NCI-H1694 treated with DMSO at 0.1 percent for 48 hours (cell line): ENCODE results near the gene WSCD2.

Source experiments
- DNase-seq: peaks from one replicate; lab custom pipeline; 2025; lab: John Stamatoyannopoulos, UW

WSCD2 gene

GRCh38 chr12:108166505-108166904 is 37.4 kb downstream of the WSCD2 start:
- no peak for DNase-seq

- no peak for DNase-seq
These were observed 38.9 kb downstream of the WSCD2 start for GRCh38 chr12:108167974-108168373.

GRCh38 chr12:108169708-108170107 is 40.6 kb downstream of the WSCD2 start:
- no peak for DNase-seq

DNA sequence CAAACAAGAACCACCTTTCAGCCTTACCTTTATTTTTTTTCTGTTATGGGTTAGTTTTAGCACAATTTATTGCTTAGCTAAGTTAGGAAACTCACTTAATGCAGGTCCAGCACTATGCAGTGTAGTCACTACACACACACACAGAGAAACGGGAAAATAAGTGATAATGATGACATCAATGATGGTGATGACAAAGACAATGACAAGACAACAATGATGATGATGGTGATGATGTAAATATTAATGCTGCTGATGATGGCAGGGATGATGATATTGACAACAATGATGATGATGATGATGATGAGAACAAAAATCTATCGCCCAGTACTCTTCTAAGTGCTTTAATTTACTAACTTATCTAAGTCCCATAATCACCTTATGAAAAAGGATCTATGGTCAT is 41.1 kb downstream of the WSCD2 start:
- DNase-seq = no peak

GRCh38 chr12:108172033-108172432 is 42.9 kb downstream of the WSCD2 start:
- no peak for DNase-seq

GRCh38 chr12:108173160-108173559 is 44.1 kb downstream of the WSCD2 start:
- DNase-seq = no peak

- DNase-seq = no peak
These were observed 44.8 kb downstream of the WSCD2 start for GRCh38 chr12:108173892-108174291.

DNA sequence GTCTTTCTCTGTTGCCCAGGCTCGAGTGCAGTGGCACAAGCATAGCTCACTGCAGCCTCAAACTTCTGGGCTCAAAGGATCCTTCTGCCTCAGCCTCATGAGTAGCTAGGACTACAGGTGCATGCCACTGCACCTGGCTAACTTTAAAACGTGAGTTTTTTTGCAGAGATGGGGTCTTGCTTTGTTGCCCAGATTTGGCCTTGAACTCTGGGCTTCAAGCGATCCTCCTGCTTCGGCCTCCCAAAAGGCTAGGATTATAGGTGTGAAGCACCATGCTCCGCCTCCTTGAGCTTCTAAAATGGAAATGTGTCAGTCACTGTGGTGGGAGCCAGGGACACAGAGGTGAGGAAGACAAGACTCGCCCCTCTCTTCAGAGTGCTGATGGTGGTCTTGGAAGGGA is 45.6 kb downstream of the WSCD2 start:
- no peak for DNase-seq

- peak; percentile 33 for DNase-seq
These were observed 46.2 kb downstream of the WSCD2 start for GRCh38 chr12:108175310-108175709.

- no peak for DNase-seq
These were observed 47.2 kb downstream of the WSCD2 start for GRCh38 chr12:108176292-108176691.

DNA sequence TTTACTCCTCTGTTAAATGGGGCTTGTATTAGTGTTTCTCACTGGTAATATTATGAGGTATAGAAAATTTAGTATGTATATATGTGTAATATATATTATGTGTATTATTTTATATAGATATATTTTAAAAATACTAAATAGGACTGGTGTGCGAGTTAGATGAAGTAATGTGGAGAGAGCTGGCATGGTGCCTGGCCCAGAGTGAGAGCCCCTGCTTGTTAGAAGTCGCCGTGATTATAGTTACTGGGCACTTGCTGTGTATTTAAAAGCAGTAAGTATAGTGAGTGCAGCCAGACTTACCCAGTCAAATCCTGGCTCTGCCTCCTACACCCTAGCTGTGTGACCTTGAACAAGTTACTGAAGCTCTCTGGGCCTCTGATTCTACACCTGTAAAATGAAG is 48.0 kb downstream of the WSCD2 start:
- DNase-seq = no peak

GRCh38 chr12:108179305-108179704 is 50.2 kb downstream of the WSCD2 start:
- DNase-seq = no peak

DNA sequence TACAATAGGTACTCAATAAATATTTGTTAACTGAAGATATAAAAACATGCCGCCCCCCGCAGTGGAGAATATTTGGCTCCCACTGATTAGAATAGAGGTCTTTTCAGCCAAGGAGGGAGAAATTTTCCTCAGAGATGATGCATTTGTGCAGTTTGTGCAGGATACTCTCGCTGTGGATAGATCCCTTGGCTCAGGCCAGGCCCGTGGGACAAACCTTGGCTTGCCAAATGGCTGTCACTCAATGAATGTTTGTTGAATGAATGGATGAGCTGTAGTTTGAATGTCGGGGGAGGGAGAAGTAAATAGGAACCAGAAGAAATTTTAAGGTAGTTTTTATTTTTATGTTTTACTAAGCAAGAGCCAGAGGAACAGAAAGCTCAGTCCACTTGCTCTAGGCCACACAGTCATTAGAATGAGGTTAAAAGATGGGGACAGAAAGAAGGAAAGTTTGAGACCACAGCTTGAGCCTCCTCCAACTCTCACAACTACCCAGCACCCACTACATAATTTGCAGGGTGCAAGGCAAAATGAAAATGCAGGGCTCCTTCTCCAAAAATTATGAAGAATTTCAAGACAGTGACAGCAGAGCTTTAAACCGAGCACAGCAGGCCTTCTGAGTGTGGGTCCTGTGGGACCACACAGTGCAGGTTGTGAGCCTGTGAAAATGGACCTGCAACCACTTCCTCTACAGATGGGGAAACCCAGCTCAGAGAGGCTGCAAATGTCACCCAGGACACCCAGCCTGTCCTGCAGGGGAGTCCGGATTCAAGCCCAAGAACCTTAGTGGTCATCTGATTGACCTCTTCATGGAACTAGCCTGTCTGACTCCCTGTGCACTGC is 51.4 kb downstream of the WSCD2 start:
- DNase-seq = no peak

- no peak for DNase-seq
These were observed 52.0 kb downstream of the WSCD2 start for GRCh38 chr12:108181095-108181454.

DNA sequence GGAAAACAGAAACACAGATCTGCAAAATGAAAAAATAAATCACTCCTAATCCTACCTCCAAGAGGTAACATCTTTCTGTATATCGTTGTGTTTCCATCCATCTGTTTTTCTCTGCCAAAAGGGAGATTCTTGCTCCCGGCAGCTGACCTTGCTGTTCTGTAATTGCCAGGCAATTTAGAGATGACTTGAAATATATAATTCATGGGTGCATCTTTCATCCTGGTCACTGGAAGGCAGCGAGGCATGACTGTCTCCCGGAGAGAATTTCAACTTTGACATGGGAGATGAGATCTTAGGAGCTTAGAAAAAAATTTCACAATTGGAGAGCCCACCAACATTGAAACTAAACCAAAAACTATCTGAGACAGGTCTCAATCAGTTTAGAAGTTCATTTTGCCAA is 53.0 kb downstream of the WSCD2 start:
- no peak for DNase-seq

DNA sequence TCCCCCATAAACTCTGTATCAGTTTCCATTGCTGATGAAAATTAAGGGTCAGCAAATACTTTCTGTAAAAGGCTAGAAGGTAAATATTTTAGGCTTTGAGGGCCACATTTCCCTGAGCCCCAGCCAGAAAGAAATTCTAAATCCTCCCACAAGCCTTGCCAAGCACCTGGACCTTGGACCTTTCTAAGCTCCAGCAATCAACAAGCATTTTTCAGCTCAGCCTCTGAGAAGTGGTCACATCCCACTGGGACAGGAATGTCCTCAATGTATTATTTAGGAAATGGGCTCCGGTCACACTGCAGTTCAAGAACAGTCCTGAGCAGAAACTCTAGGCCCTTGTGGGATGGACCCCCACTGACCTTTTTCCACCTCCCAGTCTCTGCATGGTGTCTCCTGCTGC is 55.9 kb downstream of the WSCD2 start:
- no peak for DNase-seq

GRCh38 chr12:108187831-108188230 is 58.7 kb downstream of the WSCD2 start:
- peak; percentile 57 for DNase-seq

GRCh38 chr12:108190529-108190928 is 61.4 kb downstream of the WSCD2 start:
- DNase-seq = peak; percentile 18

DNA sequence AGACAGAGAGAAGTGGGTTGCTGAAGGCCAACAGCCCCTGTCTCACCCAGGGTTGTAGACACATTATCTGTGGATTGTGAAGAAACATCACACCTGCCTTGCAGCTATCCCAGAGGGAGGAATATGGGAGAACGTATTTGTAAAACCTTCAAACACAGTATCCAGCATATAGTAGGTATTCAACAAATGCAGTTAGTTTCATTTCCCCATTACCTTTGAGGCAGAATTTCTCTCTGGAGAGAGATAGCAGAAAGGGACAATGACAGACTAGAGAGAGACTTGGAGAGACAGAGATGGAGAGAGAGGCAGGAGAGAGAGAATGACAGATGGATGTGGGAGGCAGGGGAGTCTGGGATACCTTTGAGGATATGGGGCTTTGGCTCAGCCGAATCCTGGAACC is 62.0 kb downstream of the WSCD2 start:
- DNase-seq = no peak

- no peak for DNase-seq
These were observed 62.9 kb downstream of the WSCD2 start for GRCh38 chr12:108191938-108192337.

GRCh38 chr12:108193493-108193892 is 64.4 kb downstream of the WSCD2 start:
- DNase-seq = no peak

DNA sequence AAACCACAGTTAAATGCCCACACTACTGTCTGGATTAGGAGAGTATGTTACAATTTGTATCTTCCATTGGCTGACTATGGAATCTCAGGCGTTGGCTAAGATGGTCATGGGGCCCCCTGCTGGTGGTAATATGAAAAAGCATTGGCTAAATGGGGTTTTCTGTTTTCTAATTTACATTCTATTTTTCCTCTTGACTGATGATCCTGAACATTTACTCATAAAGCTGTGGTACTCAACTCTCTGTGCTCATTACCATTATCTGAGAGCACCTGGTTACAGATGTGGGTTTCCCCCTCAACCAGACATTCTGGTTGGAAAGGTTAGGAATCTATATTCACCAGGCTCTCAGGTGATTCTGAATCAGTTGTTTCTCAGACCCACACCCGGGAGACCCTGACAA is 64.8 kb downstream of the WSCD2 start:
- DNase-seq = peak; percentile 33

GRCh38 chr12:108194585-108194984 is 65.5 kb downstream of the WSCD2 start:
- no peak for DNase-seq

- no peak for DNase-seq
These were observed 67.2 kb downstream of the WSCD2 start for GRCh38 chr12:108196319-108196718.
